Common myeloid progenitor, CD34-positive (primary cell): Measurements from ENCODE around the gene TMEM273. TPM values are rescaled to one million over a fixed set of nuclear protein-coding genes. Genes with fewer than 3 reads are reported as not detected.

Source experiments
- CTCF ChIA-PET: fragments of 350-600 bp; sonication (Branson Sonifier 250); formaldehyde crosslinking; loops from one replicate; lab custom pipeline; 2021; ENCODE audit warnings: antibody characterized with exemption; lab: Charles Lee
- POLR2A ChIA-PET: fragments of 350-600 bp; sonication (Branson Sonifier 250); formaldehyde crosslinking; loops from one replicate; lab custom pipeline; 2021; ENCODE audit warnings: antibody characterized with exemption; lab: Charles Lee
- DNase-seq, 3 donors: peaks; one replicate each; pipeline versions ENCODE4 v3.0.0 to v3.0.0-alpha.2; 2013
- H3K27ac ChIP-seq, 2 experiments: 1 replicate in 1 of 2; 2 replicates in 1 of 2; pipeline ENCODE4 v1.7.0; 2013; ENCODE audit warnings: inconsistent platforms in 2 of 2, low read length in 2 of 2, mild to moderate bottlenecking in 2 of 2, low read depth in 1 of 2, moderate library complexity in 1 of 2; ENCODE audit not compliant: severe bottlenecking in 2 of 2, insufficient read depth in 1 of 2, poor library complexity in 1 of 2
- H3K27me3 ChIP-seq, 5 experiments: replicated peaks in 2 of 5; 1 replicate in 3 of 5; 2 replicates in 2 of 5; pipeline versions ENCODE4 v1.6.1 to v1.7.0; 2013; ENCODE audit warnings: low read length in 4 of 5, mild to moderate bottlenecking in 2 of 5, moderate library complexity in 2 of 5, inconsistent platforms in 1 of 5; ENCODE audit not compliant: insufficient read depth in 5 of 5, control insufficient read depth in 4 of 5
- H3K36me3 ChIP-seq, 4 experiments: 1 replicate in 2 of 4; 2 replicates in 2 of 4; pipeline versions ENCODE4 v1.6.1 to v1.7.0; 2013; ENCODE audit warnings: low read length in 3 of 4, control low read depth in 1 of 4, mild to moderate bottlenecking in 1 of 4; ENCODE audit not compliant: control insufficient read depth in 4 of 4, insufficient read depth in 4 of 4
- H3K4me1 ChIP-seq, 4 experiments: 1 replicate in 3 of 4; 2 replicates in 1 of 4; pipeline versions ENCODE4 v1.6.1 to v1.7.1; 2013; ENCODE audit warnings: low read length in 3 of 4, mild to moderate bottlenecking in 3 of 4, control low read depth in 1 of 4, inconsistent platforms in 1 of 4, moderate library complexity in 1 of 4; ENCODE audit not compliant: control insufficient read depth in 4 of 4, insufficient read depth in 4 of 4; ENCODE audit errors: control extremely low read depth in 1 of 4
- H3K4me3 ChIP-seq, 7 experiments: 1 replicate in 4 of 7; 2 replicates in 3 of 7; pipeline versions ENCODE4 v1.5.1 to v1.7.0; 2013; ENCODE audit warnings: mild to moderate bottlenecking in 7 of 7, low read length in 6 of 7, moderate library complexity in 6 of 7, inconsistent platforms in 2 of 7, low read depth in 2 of 7, control low read depth in 1 of 7; ENCODE audit not compliant: insufficient read depth in 4 of 7, control insufficient read depth in 1 of 7; ENCODE audit errors: extremely low read depth in 1 of 7
- H3K9me3 ChIP-seq, 5 experiments: 1 replicate in 4 of 5; 2 replicates in 1 of 5; pipeline versions ENCODE4 v1.6.1 to v1.7.1; 2013; ENCODE audit warnings: low read length in 4 of 5, mild to moderate bottlenecking in 2 of 5, inconsistent platforms in 1 of 5, low read depth in 1 of 5, moderate library complexity in 1 of 5; ENCODE audit not compliant: control insufficient read depth in 4 of 5, insufficient read depth in 2 of 5; ENCODE audit errors: control extremely low read depth in 1 of 5
- WGBS: methylation state at CpG from one replicate; pipeline ENCODE4 v1.1.5; 2013; ENCODE audit not compliant: insufficient coverage; 5-methylcytosine and 5-hydroxymethylcytosine counted together
- polyA plus RNA-seq: library from polyadenylated mRNA; unstranded; fragments of 120-200 nt; gene quantifications from one replicate; pipeline ENCODE4 v1.2.1, GENCODE V29; 2013

The TMEM273 gene, protein sequence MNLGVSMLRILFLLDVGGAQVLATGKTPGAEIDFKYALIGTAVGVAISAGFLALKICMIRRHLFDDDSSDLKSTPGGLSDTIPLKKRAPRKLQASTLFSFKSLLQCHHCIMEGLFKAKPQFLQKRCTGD
- polyA plus RNA-seq, result 2.2 TPM

DNA sequence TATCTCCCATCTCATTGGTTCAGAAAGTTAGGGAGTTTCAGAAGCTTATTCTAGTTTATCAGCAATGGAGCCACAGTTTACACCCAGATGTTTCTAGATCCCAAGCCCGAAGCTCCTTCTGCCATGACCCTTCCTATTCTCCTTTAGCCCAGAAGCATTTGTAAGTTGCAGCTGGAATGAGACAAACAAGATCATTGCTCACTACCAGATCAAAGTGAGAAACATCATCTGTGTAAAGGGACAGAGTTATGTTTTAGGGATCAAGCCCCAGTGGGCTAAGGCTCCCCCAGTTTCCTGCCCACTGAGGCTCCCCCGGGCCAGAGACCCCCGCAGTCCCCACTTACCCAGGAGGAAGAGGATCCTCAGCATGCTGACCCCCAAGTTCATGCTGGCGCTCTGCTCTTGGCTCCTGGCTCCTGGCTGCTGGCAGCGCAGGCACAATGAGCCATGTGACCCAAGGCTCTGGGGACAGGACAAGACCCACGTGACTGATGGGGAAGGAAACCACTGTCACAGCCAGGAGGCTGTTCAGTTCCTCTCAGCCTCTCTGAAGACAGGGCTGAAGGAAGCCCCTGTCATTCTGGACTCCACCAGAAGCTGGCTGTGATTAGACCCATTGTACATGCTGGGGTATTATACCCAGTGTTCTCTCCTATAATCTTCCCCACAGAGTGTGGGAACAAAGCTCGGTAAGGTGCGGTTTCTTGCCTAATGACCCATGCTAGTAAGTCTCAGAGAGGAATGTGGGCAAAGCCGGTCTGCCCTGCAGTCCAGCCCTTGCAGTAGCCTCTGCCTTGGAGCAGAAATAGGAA is at the start of gene TMEM273:
Gene TMEM273 (minus strand): TSS at position 442 of the 812 bp plus-strand sequence. CDS start 55 bp downstream, at position 387.
- H3K27ac ChIP-seq, result peak within 1 kb of the TSS in 1 of 2 experiments; percentile 54
- no peaks in the 10 kb centered on the region for H3K36me3 ChIP-seq
- H3K4me3 ChIP-seq, result peak within 1 kb of the TSS in 3 of 7 experiments; percentile 22 to 75 (median 29)
- WGBS, result 13% methylated on average over 7 of the region's 9 CpGs
- no peaks in the 10 kb centered on the region for H3K9me3 ChIP-seq
- DNase-seq, result peak; percentile 44 to 77 (median 72)
- ChIA-PET POLR2A (no interaction called here), CTCF (interaction anchor here (0.7 to 2.1 kb wide), 7 partner anchors 9 to 69 kb away, joined by 3 to 7 read pairs (median 3); no protein-coding TSS in a partner anchor)
- H3K4me1 ChIP-seq, result peaks cover 43 to 80% (median 53%) of the 10 kb centered on the region in 4 experiments
- no peaks in the 10 kb centered on the region for H3K27me3 ChIP-seq

- Histone ChIP-seq H3K27ac (no peak overlapping the region), H3K4me1 (peaks cover 0 to 33% (median 12%) of the 10 kb centered on the region in 4 experiments), H3K9me3 (no peaks in the 10 kb centered on the region), H3K36me3 (no peaks in the 10 kb centered on the region), H3K27me3 (no peaks in the 10 kb centered on the region), H3K4me3 (no peak overlapping the region)
- DNase-seq, result no peak
- WGBS, result 100% methylated on average over 1 of the region's 1 CpG
- ChIA-PET POLR2A (no interaction called here), CTCF (interaction anchor here (1.8 kb wide), 1 partner anchor 11 kb away, joined by 4 read pairs; no protein-coding TSS in a partner anchor)
Measured at GRCh38 chr10:49237985-49238384, 49.8 kb upstream of the TMEM273 start.

DNA sequence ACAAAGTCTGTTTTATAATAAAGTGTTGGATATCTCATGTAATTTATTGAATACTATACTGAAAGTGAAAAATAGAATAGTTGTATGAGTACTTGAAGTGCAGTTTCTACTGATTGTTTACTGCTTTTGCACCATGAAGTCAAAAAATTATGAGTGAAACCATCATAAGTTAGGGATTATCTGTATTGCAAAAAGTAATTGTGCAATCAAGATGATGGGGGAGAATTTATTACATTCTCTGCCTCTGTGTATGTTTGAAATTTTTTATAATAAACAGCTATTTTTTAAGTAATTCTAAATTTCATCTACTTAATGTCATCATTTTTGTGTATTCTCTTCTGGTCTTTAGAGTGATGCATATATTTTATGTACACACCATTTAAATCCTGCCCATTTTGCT is 47.2 kb upstream of the TMEM273 start:
- ChIA-PET POLR2A (no interaction called here), CTCF (no interaction called here)
- H3K36me3 ChIP-seq, result no peaks in the 10 kb centered on the region
- H3K27me3 ChIP-seq, result no peaks in the 10 kb centered on the region
- no peak overlapping the region for H3K27ac ChIP-seq
- H3K4me1 ChIP-seq, result peaks cover 0 to 11% (median 1%) of the 10 kb centered on the region in 4 experiments
- H3K4me3 ChIP-seq, result no peak overlapping the region
- DNase-seq, result no peak
- H3K9me3 ChIP-seq, result no peaks in the 10 kb centered on the region

GRCh38 chr10:49231086-49231820 is 43.1 kb upstream of the TMEM273 start:
- Histone ChIP-seq H3K9me3 (no peaks in the 10 kb centered on the region), H3K4me1 (peaks cover 0 to 7% (median 0%) of the 10 kb centered on the region in 4 experiments), H3K27ac (no peak overlapping the region), H3K27me3 (no peaks in the 10 kb centered on the region), H3K36me3 (no peaks in the 10 kb centered on the region), H3K4me3 (no peak overlapping the region)
- no peak for DNase-seq
- ChIA-PET POLR2A (no interaction called here), CTCF (no interaction called here)
- 76% methylated on average over 2 of the region's 5 CpGs for WGBS

DNA sequence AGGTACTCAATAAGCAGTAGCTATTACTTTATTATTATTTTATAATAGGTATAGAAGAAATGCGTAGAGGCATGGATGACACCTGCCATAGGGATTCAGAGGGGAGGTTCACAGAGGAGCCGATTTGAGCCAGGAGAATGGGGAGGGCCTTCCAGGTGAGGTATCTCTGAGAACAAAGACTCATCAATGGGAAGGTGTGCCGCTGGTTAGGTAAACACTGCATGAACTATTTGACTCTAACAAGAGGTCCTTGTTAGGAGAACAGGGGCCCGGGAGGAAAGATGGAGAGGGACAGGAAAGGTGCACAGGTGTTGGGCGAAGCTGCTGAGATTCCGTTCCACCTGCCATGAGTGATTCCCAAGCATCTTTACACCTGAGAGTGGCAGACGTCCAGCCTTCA is 41.8 kb upstream of the TMEM273 start:
- H3K9me3 ChIP-seq, result no peaks in the 10 kb centered on the region
- H3K27ac ChIP-seq, result no peak overlapping the region
- POLR2A ChIA-PET, result no interaction called here
- H3K4me1 ChIP-seq, result peaks cover 0 to 7% (median 1%) of the 10 kb centered on the region in 4 experiments
- H3K27me3 ChIP-seq, result no peaks in the 10 kb centered on the region
- 98% methylated on average over 6 of the region's 7 CpGs for WGBS
- H3K36me3 ChIP-seq, result no peaks in the 10 kb centered on the region
- CTCF ChIA-PET, result no interaction called here
- no peak for DNase-seq
- H3K4me3 ChIP-seq, result no peak overlapping the region

DNA sequence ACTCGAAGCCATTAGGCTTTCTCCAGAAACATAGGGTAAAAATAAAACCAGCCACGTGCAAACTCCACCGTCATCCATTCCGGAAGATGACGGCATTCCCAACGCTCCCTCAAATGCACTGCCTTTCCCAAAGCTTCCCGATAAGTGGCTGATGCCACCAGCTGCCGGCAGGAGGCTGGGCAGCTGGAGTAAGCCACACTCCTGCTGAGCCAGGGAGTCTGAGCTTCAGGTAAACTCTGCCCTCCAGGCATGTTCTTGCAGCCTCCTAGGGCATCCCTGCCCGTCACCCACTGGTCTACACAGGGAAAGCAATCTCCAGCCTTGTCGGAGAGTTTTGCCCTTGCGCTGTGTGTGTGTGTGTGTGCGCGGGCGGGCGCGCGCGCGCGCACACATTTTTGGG is 40.5 kb upstream of the TMEM273 start:
- no peak for DNase-seq
- H3K27ac ChIP-seq, result no peak overlapping the region
- no peaks in the 10 kb centered on the region for H3K9me3 ChIP-seq
- H3K4me1 ChIP-seq, result peaks cover 0 to 7% (median 1%) of the 10 kb centered on the region in 4 experiments
- no peak overlapping the region for H3K4me3 ChIP-seq
- ChIA-PET CTCF (no interaction called here), POLR2A (no interaction called here)
- no peaks in the 10 kb centered on the region for H3K27me3 ChIP-seq
- 89% methylated on average over 19 of the region's 20 CpGs for WGBS
- H3K36me3 ChIP-seq, result no peaks in the 10 kb centered on the region
